ENCODE results near the gene PUS1.

The PUS1 gene

GRCh38 chr12:131929581-131930456, 743 bp downstream of the PUS1 start:
- no peak overlapping the region for H2BK5ac ChIP-seq (ENCODE audit: low read length)
- H3K9ac ChIP-seq (ENCODE audit: low read depth, low read length, poor library complexity): peak overlapping the region; percentile 91
- no peak overlapping the region for H2BK12ac ChIP-seq (ENCODE audit: low read length)
- H2BK120ac ChIP-seq (ENCODE audit: low read depth, low read length): no peak overlapping the region
- peak overlapping the region; percentile 94 for H3K4me2 ChIP-seq (ENCODE audit: insufficient read depth, low read length, poor library complexity, severe bottlenecking)
- no peak for DNase-seq (ENCODE audit: low spot score)
- peak overlapping the region; percentile 88 for H2AK5ac ChIP-seq (ENCODE audit: low read depth, low read length)
- no peak overlapping the region for H3K4ac ChIP-seq (ENCODE audit: low read length)
- H3K27ac ChIP-seq (replicated peaks; ENCODE audit: low read length): peak overlapping the region; percentile 68
- H3K14ac ChIP-seq (ENCODE audit: low read length): peak overlapping the region; percentile 71
- peaks cover 9% of the 10 kb centered on the region for H3K79me1 ChIP-seq (ENCODE audit: low read depth, low read length)
- H2BK15ac ChIP-seq (ENCODE audit: low read length): peak overlapping the region; percentile 67
- peak overlapping the region; percentile 57 for H3K18ac ChIP-seq (ENCODE audit: low read length)
- peak overlapping the region; percentile 73 for H3K23ac ChIP-seq (ENCODE audit: low read depth, low read length, poor library complexity)
- H3K36me3 ChIP-seq (replicated peaks in 1 of 2; ENCODE audit: control insufficient read depth in 2 of 2, insufficient read depth in 2 of 2, low read length in 2 of 2): peaks cover 23 to 46% of the 10 kb centered on the region in 2 donors
- peaks cover 5% of the 10 kb centered on the region in 2 donors for H3K4me1 ChIP-seq (ENCODE audit: control insufficient read depth in 2 of 2, insufficient read depth in 1 of 2, low read depth in 1 of 2, low read length in 2 of 2)
- H3K9me3 ChIP-seq (replicated peaks in 1 of 2; ENCODE audit: control insufficient read depth in 2 of 2, insufficient read depth in 1 of 2, low read depth in 1 of 2, low read length in 2 of 2): peaks cover 3 to 5% of the 10 kb centered on the region in 2 donors
- WGBS, 2 donors (ENCODE audit: extremely low coverage in 2 of 2, insufficient read length in 2 of 2, insufficient replicate concordance in 1 of 2): no CpG with 5 or more reads among the region's 87 CpGs
- peak overlapping the region; percentile 65 for H4K8ac ChIP-seq (ENCODE audit: low read depth, low read length)
- H3K4me3 ChIP-seq (ENCODE audit: low read length in 2 of 2): peak overlapping the region; percentile 85 to 87
- peaks cover 0 to 5% (median 0%) of the 10 kb centered on the region in 3 experiments for H3K27me3 ChIP-seq (ENCODE audit: control insufficient read depth in 3 of 3, insufficient read depth in 3 of 3, low read depth in 1 of 3, low read length in 3 of 3)
- no peak overlapping the region for H4K91ac ChIP-seq (ENCODE audit: low read depth, low read length, poor library complexity)
- H2AFZ ChIP-seq (ENCODE audit: low read length): peak overlapping the region; percentile 88

DNA sequence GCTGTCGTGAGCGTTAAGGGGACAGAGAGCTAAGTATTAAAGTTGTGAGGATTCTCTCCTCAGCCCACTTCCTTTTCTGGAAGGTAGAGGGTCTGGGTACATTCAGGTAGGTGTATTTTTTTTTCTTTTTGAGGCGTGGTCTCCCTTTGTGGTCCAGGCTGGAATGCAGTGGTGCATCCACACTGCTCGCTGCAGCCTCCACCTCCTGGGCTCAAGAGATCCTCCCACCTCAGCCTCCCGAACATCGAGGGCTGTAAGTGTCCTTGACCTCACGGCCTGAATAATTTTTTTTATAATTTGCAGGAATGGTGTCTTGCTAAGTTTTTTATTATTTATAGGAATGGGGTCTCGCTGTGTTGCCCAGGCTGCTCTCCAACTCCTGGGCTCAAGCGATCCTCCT, 1.4 kb downstream of the PUS1 start:
- WGBS, 2 donors (ENCODE audit: extremely low coverage in 2 of 2, insufficient read length in 2 of 2, insufficient replicate concordance in 1 of 2): no CpG with 5 or more reads among the region's 9 CpGs
- DNase-seq (ENCODE audit: low spot score): no peak
- peaks cover 23 to 53% of the 10 kb centered on the region in 2 donors for H3K36me3 ChIP-seq (replicated peaks in 1 of 2; ENCODE audit: control insufficient read depth in 2 of 2, insufficient read depth in 2 of 2, low read length in 2 of 2)

GRCh38 chr12:131933387-131933786, 4.3 kb downstream of the PUS1 start:
- H3K4me2 ChIP-seq (ENCODE audit: insufficient read depth, low read length, poor library complexity, severe bottlenecking): no peak overlapping the region
- H3K27ac ChIP-seq (replicated peaks; ENCODE audit: low read length): no peak overlapping the region
- no peak overlapping the region for H3K18ac ChIP-seq (ENCODE audit: low read length)
- no peaks in the 10 kb centered on the region for H3K9me3 ChIP-seq (replicated peaks in 1 of 2; ENCODE audit: control insufficient read depth in 2 of 2, insufficient read depth in 1 of 2, low read depth in 1 of 2, low read length in 2 of 2)
- no peak overlapping the region for H2AFZ ChIP-seq (ENCODE audit: low read length)
- no peak overlapping the region for H2BK5ac ChIP-seq (ENCODE audit: low read length)
- H3K4me1 ChIP-seq (ENCODE audit: control insufficient read depth in 2 of 2, insufficient read depth in 1 of 2, low read depth in 1 of 2, low read length in 2 of 2): peaks cover 5% of the 10 kb centered on the region in 2 donors
- H4K91ac ChIP-seq (ENCODE audit: low read depth, low read length, poor library complexity): no peak overlapping the region
- no peak overlapping the region for H3K9ac ChIP-seq (ENCODE audit: low read depth, low read length, poor library complexity)
- H2BK12ac ChIP-seq (ENCODE audit: low read length): no peak overlapping the region
- H3K36me3 ChIP-seq (replicated peaks in 1 of 2; ENCODE audit: control insufficient read depth in 2 of 2, insufficient read depth in 2 of 2, low read length in 2 of 2): peaks cover 24 to 76% of the 10 kb centered on the region in 2 donors
- H3K4me3 ChIP-seq (ENCODE audit: low read length in 2 of 2): no peak overlapping the region
- H4K8ac ChIP-seq (ENCODE audit: low read depth, low read length): no peak overlapping the region
- no peak overlapping the region for H3K4ac ChIP-seq (ENCODE audit: low read length)
- H3K79me1 ChIP-seq (ENCODE audit: low read depth, low read length): peaks cover 6% of the 10 kb centered on the region
- no peak overlapping the region for H2BK15ac ChIP-seq (ENCODE audit: low read length)
- DNase-seq (ENCODE audit: low spot score): no peak
- WGBS, 2 donors (ENCODE audit: extremely low coverage in 2 of 2, insufficient read length in 2 of 2, insufficient replicate concordance in 1 of 2): no CpG with 5 or more reads among the region's 8 CpGs
- H2AK5ac ChIP-seq (ENCODE audit: low read depth, low read length): no peak overlapping the region
- H3K23ac ChIP-seq (ENCODE audit: low read depth, low read length, poor library complexity): peak overlapping the region; percentile 45
- no peaks in the 10 kb centered on the region for H3K27me3 ChIP-seq (ENCODE audit: control insufficient read depth in 3 of 3, insufficient read depth in 3 of 3, low read depth in 1 of 3, low read length in 3 of 3)
- H2BK120ac ChIP-seq (ENCODE audit: low read depth, low read length): no peak overlapping the region
- no peak overlapping the region for H3K14ac ChIP-seq (ENCODE audit: low read length)

More for the DNA sequence above, 1.4 kb downstream of the PUS1 start:
- Histone ChIP-seq H3K18ac (ENCODE audit: low read length) (no peak overlapping the region), H4K8ac (ENCODE audit: low read depth, low read length) (no peak overlapping the region), H4K91ac (ENCODE audit: low read depth, low read length, poor library complexity) (no peak overlapping the region), H3K9me3 (replicated peaks in 1 of 2; ENCODE audit: control insufficient read depth in 2 of 2, insufficient read depth in 1 of 2, low read depth in 1 of 2, low read length in 2 of 2) (peaks cover 3 to 5% of the 10 kb centered on the region in 2 donors), H3K14ac (ENCODE audit: low read length) (no peak overlapping the region), H2BK12ac (ENCODE audit: low read length) (no peak overlapping the region), H3K4me2 (ENCODE audit: insufficient read depth, low read length, poor library complexity, severe bottlenecking) (peak overlapping the region; percentile 94), H3K4me3 (ENCODE audit: low read length in 2 of 2) (peak overlapping the region; percentile 85 to 87), H3K79me1 (ENCODE audit: low read depth, low read length) (peaks cover 9% of the 10 kb centered on the region), H2BK5ac (ENCODE audit: low read length) (peak overlapping the region; percentile 24), H2BK15ac (ENCODE audit: low read length) (peak overlapping the region; percentile 67), H3K4ac (ENCODE audit: low read length) (no peak overlapping the region), H2AFZ (ENCODE audit: low read length) (peak overlapping the region; percentile 88), H3K27me3 (ENCODE audit: control insufficient read depth in 3 of 3, insufficient read depth in 3 of 3, low read depth in 1 of 3, low read length in 3 of 3) (peaks cover 0 to 5% (median 0%) of the 10 kb centered on the region in 3 experiments), H2AK5ac (ENCODE audit: low read depth, low read length) (no peak overlapping the region), H3K23ac (ENCODE audit: low read depth, low read length, poor library complexity) (peak overlapping the region; percentile 73), H3K9ac (ENCODE audit: low read depth, low read length, poor library complexity) (peak overlapping the region; percentile 91), H3K4me1 (ENCODE audit: control insufficient read depth in 2 of 2, insufficient read depth in 1 of 2, low read depth in 1 of 2, low read length in 2 of 2) (peaks cover 5% of the 10 kb centered on the region in 2 donors), H2BK120ac (ENCODE audit: low read depth, low read length) (no peak overlapping the region), H3K27ac (replicated peaks; ENCODE audit: low read length) (no peak overlapping the region)

DNA sequence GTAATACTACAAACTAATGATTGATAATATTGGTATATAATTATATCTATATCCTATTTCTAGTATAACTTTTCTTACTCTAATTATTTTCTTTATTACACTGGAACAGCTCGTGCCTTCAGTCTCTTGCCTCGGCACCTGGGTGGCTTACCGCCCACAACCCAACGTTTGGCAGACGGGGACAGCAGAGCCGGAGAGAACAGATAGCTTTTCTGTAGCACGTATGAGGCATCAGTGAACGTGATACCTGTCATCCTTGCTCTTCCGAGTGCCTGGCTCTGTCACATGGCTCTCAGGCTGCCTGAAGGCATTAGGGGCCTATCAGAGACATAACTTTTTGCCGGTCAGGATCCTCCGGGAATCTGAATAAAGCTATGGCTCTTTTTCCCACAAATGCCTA, 5.5 kb downstream of the PUS1 start:
- Histone ChIP-seq H4K91ac (ENCODE audit: low read depth, low read length, poor library complexity) (no peak overlapping the region), H3K79me1 (ENCODE audit: low read depth, low read length) (peaks cover 6% of the 10 kb centered on the region), H3K27me3 (ENCODE audit: control insufficient read depth in 3 of 3, insufficient read depth in 3 of 3, low read depth in 1 of 3, low read length in 3 of 3) (no peaks in the 10 kb centered on the region), H3K9ac (ENCODE audit: low read depth, low read length, poor library complexity) (no peak overlapping the region), H3K4me1 (ENCODE audit: control insufficient read depth in 2 of 2, insufficient read depth in 1 of 2, low read depth in 1 of 2, low read length in 2 of 2) (peaks cover 5% of the 10 kb centered on the region in 2 donors), H3K4me3 (ENCODE audit: low read length in 2 of 2) (no peak overlapping the region), H2BK120ac (ENCODE audit: low read depth, low read length) (no peak overlapping the region), H2AK5ac (ENCODE audit: low read depth, low read length) (no peak overlapping the region), H2BK15ac (ENCODE audit: low read length) (no peak overlapping the region), H2AFZ (ENCODE audit: low read length) (no peak overlapping the region), H3K27ac (replicated peaks; ENCODE audit: low read length) (no peak overlapping the region), H3K36me3 (replicated peaks in 1 of 2; ENCODE audit: control insufficient read depth in 2 of 2, insufficient read depth in 2 of 2, low read length in 2 of 2) (peaks cover 26 to 84% of the 10 kb centered on the region in 2 donors), H3K4me2 (ENCODE audit: insufficient read depth, low read length, poor library complexity, severe bottlenecking) (no peak overlapping the region), H3K23ac (ENCODE audit: low read depth, low read length, poor library complexity) (no peak overlapping the region), H3K18ac (ENCODE audit: low read length) (no peak overlapping the region), H2BK5ac (ENCODE audit: low read length) (no peak overlapping the region), H3K4ac (ENCODE audit: low read length) (no peak overlapping the region), H3K9me3 (replicated peaks in 1 of 2; ENCODE audit: control insufficient read depth in 2 of 2, insufficient read depth in 1 of 2, low read depth in 1 of 2, low read length in 2 of 2) (no peaks in the 10 kb centered on the region), H3K14ac (ENCODE audit: low read length) (no peak overlapping the region), H4K8ac (ENCODE audit: low read depth, low read length) (no peak overlapping the region), H2BK12ac (ENCODE audit: low read length) (no peak overlapping the region)
- WGBS, 2 donors (ENCODE audit: extremely low coverage in 2 of 2, insufficient read length in 2 of 2, insufficient replicate concordance in 1 of 2): no CpG with 5 or more reads among the region's 11 CpGs
- DNase-seq (ENCODE audit: low spot score): no peak

Measured in neuronal stem cell (in vitro differentiated cells).